GM19463 (cell line): ENCODE results near the gene DIAPH3.

ENCODE experiments used
- ATAC-seq: cut with Tn5 transposase; IDR thresholded peaks from one replicate; pipeline ENCODE4 v1.9.1; 2021; ENCODE audit warnings: mild to moderate bottlenecking, moderate library complexity; ENCODE audit not compliant: unreplicated experiment

The DIAPH3 gene

DNA sequence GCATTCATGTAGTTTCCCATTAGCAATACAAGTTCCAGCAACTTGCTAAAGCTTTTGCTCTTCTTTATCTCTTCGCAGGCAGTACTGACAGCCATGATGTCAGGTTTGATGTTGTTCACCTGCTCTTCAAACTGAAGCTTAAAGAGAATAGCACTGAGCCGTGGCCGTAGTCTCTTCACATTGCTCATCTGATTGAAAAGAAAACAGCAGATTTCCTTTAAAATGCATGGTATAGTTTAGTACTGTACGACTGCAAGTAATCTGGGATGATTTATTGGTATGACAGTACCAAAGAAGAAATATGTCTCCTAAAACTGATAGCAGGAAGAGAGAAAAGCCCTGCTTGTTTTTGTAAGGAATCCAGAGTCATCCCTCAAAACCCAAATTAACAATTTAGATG lies 284.4 kb downstream of the DIAPH3 start:
- ATAC-seq = no peak

DNA sequence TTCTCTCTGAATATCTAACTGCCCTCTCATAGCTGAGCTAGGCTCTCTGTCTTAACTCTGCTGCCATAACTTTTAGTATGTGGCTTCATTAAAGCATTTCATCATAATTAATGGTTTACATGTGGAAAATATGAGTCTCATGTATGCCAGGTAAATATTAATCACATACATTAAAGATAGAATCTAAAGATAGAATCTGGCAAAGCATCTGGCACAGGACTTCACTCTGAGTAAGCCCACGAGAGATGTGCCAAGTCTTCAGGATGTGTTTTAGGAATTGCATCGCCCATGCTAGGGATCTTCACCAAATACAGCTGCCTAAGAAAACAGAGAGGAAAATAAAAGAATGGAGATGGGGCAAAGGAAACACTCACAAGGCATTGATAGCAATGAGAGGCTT lies 285.8 kb downstream of the DIAPH3 start:
- no peak for ATAC-seq

DNA sequence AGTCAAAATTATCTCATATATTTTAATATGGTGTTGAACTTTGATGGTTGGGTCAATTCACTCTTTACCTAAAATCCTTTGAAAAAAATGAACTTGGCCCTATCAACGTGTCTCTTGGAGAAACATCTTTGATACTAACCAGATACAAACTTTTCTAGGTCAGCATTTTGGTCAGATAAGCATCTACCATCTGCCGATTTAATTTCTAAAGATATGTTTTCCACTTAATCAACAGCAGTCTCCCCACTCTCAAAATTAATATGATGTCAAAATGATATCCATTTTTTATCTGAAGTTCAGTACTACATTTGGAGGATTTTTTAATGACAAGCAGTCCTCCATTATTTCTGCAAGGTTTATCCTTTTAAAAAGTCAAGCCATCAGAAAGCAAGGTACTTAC lies 288.8 kb downstream of the DIAPH3 start:
- no peak for ATAC-seq

DNA sequence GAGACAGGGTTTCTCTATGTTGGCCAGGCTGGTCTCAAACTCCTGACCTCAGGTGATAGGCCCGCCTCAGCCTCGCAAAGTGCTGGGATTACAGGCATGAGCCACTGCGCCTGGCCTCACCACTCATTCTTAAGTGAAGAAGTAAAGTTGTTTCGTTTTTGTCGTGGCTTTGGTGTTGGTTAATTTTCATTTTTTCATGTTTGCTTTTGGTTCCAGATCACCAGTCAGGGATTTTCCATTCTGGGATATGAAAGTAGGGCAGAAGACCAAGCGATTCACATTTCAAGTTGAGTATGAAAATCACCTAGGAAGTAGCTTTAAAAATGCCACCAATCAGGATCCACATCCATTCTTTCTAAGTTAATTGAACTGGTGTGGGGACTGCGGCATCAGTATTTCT lies 289.9 kb downstream of the DIAPH3 start:
- ATAC-seq = no peak

DNA sequence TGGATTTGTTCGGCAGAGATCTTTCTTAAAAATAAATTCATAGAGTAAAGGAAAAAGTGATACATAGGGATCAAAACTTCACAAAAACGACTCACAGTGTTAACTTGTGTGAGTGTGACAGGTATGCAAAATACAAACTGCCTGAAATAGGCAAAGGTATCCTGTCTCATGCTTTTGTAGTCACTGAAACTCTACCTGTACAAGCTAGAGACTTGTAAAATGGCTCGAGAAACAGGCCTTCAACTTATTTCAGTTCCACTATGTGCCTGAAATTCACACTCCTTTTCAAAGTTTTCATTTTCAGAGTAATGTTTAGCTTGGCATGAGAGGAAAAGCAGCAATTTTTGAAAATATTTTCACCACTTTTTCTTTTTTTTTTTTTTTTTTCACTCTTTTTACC lies 290.4 kb downstream of the DIAPH3 start:
- ATAC-seq = no peak

DNA sequence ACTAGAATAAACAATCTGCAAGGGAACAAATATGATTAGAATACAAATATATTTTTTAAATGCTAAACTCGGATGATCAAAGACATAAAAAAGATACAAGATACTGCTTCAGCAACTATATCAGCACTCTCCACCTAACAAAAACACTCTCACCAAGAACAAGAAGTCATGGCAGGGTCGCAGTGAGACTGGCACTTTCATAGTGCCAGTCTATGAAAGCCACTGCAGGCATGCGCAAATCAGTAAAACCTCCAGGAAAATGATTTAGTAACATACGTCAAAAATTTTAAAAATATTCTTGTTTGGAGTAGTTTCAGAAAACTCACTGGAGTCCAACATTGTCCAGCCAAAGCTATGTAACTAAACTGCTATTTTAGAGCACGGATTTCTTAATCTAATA lies 295.9 kb downstream of the DIAPH3 start:
- no peak for ATAC-seq

DNA sequence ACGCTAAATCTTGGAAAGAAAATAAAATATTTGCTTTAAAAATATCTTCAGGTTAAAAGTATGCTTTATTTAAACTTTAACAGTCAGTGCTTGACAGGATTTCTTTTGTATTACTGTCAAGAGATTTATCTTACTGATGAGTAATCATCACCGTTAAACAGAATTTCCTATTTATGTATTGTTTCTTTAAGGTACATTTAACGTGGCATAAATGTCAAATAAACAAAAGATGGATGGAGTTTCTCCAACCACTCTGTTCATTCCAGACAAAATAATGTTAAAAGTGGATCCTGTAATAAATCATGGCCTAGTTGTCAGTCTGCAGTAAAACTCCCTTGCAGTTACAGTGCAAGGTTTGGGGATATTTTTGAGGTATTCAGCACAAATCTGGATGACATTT lies 298.3 kb downstream of the DIAPH3 start:
- no peak for ATAC-seq

DNA sequence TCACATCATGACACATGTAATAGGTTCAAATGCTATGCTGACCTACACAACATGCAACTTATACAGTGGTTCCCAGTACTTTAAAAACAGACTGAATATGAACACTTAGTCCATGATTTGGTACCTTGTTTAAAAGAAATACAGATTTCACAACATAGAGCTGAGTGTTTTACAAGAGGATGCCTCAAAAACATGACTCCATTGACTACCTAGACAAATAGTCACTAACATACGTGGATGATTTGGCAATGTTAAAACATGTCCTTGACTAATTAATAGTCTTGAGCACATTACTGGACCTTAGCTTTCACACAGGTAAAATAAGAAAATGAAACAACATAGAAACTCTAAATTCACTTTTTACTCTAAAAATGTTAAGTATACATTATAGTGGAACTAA lies 300.1 kb downstream of the DIAPH3 start:
- ATAC-seq = no peak

DNA sequence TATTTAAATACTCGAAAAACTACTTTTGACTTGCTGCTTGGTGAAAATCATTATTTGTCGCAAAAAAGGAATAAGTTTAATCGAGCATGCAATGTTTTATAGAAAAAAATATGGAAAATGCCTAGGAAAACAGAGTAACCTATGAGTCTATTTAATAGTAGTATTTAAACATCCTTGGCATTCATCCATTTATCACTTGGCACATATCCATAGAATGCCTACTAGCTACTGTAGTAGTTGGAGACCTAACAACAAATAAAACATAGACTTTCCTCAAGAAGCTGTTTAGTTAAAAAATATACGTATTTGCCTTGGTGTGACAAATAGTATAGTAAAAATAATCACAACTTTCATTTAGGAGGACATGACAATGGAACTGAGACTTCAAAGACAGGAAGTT lies 302.1 kb downstream of the DIAPH3 start:
- ATAC-seq = no peak

DNA sequence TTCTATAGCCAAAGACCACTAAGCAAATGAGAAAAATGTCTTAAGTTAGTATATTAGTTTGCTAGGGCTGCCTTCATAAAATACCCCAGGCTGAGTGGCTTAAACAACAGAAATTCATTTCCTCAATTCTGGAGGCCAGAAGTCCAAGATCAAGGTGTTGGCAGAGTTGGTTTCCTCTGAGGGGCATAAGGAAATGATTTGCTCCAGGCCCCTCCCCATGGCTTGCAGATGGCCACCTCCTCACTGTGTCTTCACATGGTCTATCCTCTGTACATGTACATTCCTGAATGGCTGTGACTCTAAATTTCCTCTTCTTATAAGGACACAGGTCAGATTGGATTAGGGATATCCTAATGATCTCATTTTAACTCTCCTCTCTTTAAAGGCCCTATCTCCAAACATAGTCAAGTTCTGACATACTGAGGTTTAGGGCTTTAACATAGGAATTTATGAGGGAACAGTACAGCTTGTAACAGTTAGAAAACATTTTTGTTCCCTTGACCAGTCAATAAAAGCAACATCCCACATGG lies 307.4 kb downstream of the DIAPH3 start:
- no peak for ATAC-seq

DNA sequence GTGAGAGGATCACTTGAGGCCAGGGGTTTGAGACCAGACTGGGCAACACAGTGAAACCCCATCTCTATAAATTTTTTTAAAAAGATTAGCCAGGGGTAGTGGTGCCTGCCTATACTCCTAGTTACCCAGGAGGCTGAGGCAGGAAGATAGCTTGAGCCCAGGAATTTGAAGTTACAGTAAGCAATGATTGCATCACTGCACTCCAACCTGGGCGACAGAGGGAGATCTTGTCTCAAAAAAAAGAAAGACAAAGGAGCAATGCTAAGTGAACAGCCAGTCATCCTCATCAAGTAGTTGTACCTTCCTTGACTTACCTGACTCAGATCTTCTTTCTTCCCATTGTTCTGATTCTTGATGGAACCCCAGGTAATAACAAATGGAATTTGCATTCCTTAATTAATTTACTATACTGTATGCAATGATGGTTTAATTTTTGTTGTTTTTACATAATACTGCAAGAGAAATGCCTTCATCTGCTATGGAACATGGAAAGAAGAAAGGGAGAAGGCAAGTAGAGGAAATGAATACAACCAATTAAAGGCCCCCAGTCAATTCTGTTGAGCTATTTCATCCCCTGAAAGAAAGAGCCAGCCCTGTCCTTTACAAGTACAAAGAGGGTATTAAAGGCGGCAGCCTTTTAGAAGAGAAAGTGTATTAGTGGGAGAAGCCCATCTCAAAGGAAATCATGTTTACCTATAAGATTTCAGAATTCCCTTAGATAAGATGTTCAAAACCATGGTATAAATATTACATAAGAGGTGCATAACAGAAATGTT lies 316.7 kb downstream of the DIAPH3 start:
- ATAC-seq = no peak

DNA sequence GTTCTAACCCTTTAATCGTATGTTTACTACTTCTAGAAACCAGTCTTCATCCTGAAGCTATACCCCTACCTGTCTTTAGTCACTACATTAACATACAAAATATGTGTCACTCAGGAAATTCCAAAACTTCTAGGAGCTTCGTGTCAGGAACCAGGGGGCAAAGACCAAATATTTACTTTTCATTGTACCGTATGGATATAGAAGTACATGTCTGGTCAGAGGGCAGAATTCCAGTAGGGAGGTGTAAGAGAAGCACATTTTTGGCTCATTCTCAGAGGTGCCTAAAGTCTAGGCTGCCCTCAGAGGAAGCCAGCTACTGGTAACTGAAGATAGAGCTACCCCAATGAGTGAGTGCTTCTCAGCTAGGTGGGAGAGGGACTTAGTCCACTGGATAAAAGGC lies 320.7 kb downstream of the DIAPH3 start:
- ATAC-seq = no peak

DNA sequence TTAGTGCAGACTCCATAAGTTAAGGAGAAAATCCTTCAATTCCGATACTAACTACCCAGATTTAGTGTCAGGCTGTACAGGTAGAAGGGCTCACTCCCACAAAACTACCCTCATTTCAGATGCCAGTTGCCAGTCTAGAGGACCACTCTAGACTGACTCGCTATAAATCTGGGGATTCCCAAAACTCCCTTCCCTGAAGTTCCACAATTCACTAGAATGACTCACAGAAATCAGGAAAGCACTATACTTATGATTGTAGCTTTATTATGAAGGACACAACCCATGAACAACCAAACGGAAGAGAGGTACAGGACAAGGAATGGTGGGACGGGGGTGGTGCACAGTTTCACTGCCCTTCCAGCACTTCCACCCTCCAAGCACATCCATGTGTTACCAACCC lies 321.2 kb downstream of the DIAPH3 start:
- ATAC-seq = no peak

DNA sequence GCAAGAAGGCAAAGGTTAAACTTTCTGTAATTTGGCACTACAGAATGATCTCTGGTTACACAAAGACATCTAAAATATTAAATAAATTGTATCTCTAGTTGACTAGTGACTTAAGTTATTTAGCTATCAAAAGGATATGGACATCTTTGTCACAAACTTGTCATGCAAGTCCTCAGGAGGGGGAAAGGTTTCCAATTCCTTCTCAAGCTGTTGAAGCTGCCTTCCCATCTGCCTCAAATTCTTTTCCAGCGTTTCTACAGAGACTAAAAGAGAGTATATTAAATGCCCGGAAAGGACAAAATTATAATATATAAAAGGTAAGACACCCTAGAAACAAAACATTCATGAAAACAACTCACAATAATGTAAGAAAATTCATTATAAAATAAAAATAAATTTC lies 324.5 kb downstream of the DIAPH3 start:
- ATAC-seq = no peak

DNA sequence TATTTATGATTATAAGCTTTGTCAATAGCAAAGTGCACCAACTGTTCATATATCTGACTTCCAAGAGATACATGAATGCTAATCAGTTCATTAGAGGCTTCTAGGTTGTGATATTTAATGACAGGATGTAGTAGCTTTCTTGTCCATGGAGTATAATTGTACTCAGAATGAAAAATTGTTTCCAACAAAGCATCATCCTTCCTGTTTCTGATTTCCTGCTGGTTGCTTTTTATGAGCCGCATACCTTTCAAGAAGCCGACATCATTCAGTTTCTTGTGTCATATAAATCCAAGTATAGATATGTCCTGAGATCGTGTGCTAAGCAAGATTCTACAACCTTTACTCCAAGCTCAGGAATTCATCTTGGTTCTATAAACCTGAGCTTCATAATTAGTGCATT lies 326.6 kb downstream of the DIAPH3 start:
- no peak for ATAC-seq

DNA sequence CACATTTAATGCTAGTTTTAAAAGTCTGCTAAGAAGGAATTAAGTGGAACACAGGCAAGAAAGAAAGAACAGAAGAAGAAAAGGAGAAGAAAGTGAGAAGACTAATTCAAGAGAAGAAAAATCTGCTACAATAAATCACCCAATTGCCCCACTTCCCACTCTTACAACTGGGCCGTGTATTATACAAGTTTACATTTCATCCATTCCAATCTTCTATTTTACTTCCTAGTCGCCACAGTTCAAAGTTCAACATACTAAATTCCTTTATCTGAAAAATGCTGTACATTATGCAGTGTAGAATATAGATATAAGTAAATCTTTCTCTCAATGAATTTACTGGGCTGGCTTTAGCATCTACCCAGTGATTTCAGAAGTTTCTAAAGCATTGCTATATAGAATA lies 328.2 kb downstream of the DIAPH3 start:
- ATAC-seq = no peak

DNA sequence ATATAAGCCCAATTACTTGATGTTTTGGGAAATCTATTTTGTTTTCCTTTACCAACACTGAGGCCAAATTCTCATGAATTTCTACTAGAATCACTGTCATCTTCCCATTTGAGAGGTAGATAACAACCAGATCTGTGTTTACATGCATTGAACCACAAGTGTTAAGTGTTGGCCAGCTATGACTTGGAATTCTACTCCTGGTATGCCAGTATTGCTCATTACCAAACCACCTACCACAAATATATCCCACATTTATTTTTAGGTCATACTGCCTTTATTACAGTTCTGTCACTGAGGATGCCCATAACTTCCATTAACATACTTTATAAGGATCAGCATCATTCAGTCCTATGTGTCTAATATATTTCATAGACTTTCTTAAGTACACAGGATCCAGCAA lies 328.9 kb downstream of the DIAPH3 start:
- ATAC-seq = no peak

DNA sequence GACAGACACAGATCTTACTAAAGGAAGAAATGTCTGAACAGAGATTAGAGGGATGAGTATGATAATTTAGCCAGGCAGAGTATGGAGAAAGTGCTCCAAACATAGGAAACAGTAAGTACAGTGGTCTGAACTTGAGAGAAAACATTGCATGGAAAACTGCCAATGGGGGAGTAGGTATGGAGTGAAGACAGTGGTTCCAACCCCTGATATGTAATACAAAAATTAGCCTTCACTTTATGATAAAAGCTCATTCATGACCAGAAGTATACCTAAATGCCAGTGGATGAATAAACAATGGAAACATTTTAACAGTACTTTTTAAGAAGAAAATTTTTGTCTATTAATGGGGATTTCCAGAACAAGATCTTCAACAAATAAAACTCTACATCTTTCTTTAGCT lies 334.0 kb downstream of the DIAPH3 start:
- ATAC-seq = no peak

DNA sequence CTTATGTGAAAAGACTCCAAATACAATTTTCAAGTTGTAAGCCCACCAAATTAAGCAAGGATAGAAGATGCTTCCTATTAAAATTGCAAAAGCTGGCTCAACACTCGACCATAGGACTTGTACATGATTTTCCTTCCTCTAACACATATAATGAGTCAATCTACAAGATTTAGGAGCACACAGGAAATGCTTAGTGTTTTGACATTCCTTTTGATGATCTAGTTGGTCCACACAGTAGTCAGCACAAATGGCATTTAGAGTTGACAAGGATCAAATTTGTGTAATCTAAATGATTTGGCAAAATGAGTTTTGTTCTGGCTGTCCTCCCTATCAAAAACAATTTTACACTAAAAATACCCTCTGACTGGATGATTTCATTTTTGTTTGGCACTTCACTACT lies 340.2 kb downstream of the DIAPH3 start:
- no peak for ATAC-seq

DNA sequence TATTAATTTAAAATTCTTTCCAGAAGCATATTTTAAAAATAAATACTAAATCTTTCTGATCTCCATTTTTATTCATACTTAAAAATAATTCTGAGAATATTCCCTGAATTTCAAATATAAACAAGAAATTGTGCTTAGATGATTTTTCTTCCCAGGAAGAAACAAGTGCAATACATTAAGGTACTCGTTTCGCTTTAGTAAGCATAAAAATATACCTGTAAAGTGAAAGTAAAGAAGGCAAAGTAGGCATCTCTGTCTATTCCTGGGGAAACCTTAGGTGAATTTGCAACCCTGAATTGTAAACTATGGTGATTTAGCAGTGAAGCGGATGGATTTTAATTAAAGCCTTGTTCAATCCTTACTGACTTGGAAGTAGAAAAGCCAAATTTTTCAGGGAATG lies 354.2 kb downstream of the DIAPH3 start:
- ATAC-seq = no peak

DNA sequence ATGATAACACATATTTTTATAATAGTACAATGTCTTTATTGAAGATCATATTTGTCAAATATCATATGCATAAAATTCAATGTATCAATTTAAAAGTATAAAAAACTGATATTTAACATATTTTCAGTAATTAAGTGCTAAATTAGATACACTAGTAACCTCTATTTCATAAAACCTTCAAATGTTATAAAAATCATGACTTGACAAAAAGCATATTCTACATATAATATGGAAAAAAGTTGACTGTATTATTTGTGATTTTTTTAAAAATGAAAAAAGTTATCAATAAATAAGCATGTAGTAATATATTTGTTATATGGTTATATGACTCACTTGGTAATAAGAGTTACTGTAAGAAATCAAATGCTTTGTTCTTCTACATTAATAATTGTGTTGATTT lies 356.9 kb downstream of the DIAPH3 start:
- ATAC-seq = no peak

DNA sequence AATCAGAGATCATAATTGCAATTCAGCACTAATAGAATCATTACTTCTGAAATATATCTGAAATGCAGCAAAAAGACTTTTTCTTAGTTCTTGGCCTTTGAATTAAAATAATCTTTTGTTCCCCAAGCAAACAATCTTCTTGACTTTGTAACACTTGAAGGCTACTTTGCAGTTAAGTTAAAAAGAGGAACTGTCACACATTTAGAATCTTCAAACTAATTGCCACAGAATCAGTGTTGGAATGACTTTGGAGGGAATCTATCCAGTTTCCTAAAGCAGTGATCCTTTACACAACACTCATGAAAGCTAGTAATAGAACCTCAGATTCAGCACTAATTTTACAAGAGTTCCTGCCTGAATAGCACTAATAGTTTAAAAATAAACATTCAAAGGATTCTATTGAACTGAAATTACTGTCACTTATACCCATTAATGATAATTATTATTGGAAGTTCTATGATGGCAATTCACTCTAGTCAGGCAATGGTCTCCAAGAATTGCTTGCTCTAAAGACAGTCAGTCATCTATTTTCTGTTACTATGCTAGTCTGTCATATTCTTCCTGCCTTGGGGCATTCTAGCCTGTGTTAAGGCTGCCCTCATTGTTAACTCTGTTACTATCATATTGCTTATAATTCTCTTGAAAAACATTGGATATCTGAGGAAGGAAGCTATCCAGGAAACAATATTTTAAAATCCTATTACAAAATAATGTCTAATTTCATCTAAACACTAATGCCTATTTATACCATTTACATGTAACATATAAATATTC lies 362.4 kb downstream of the DIAPH3 start:
- no peak for ATAC-seq
